ENCODE data around the gene VWF. TPM values are rescaled to one million over a fixed set of nuclear protein-coding genes. Genes with fewer than 3 reads are reported as not detected.

The VWF gene
- polyA plus RNA-seq, 1 donor, result 8.2 TPM

- no peak for DNase-seq
Measured at GRCh38 chr12:6058481-6059161, 65.8 kb downstream of the VWF start.

- DNase-seq, result no peak
Measured at GRCh38 chr12:6057700-6058099, 66.8 kb downstream of the VWF start.

- DNase-seq, result no peak
Measured at GRCh38 chr12:6056406-6057240, 67.8 kb downstream of the VWF start.

- DNase-seq, result no peak
Measured at GRCh38 chr12:6053541-6053940, 70.9 kb downstream of the VWF start.

- DNase-seq, result no peak
Measured at GRCh38 chr12:6052940-6053329, 71.5 kb downstream of the VWF start.

- no peak for DNase-seq
Measured at GRCh38 chr12:6052206-6052939, 72.1 kb downstream of the VWF start.

GRCh38 chr12:6049992-6050391 lies 74.5 kb downstream of the VWF start:
- DNase-seq, result no peak

- DNase-seq, result no peak
Measured at GRCh38 chr12:6049587-6049986, 74.9 kb downstream of the VWF start.

GRCh38 chr12:6047249-6048237 lies 76.9 kb downstream of the VWF start:
- DNase-seq, result no peak

GRCh38 chr12:6046511-6047180 lies 77.8 kb downstream of the VWF start:
- DNase-seq, result no peak

GRCh38 chr12:6045438-6045837 lies 79.0 kb downstream of the VWF start:
- DNase-seq, result no peak

GRCh38 chr12:6044082-6044481 lies 80.4 kb downstream of the VWF start:
- DNase-seq, result no peak

- DNase-seq, result no peak
Measured at GRCh38 chr12:6042446-6042845, 82.0 kb downstream of the VWF start.

GRCh38 chr12:6041891-6042290 lies 82.6 kb downstream of the VWF start:
- no peak for DNase-seq

- no peak for DNase-seq
Measured at GRCh38 chr12:6040815-6041214, 83.7 kb downstream of the VWF start.

- peak; percentile 82 for DNase-seq
Measured at GRCh38 chr12:6039894-6040601, 84.4 kb downstream of the VWF start.

GRCh38 chr12:6038160-6038559 lies 86.3 kb downstream of the VWF start:
- no peak for DNase-seq

GRCh38 chr12:6037459-6037858 lies 87.0 kb downstream of the VWF start:
- DNase-seq, result no peak

GRCh38 chr12:6036509-6036908 lies 88.0 kb downstream of the VWF start:
- DNase-seq, result no peak

GRCh38 chr12:6034596-6034995 lies 89.9 kb downstream of the VWF start:
- DNase-seq, result no peak
